ENCODE data around the gene FOLR3.
"Not testable (repeated sequence)": the region's sequence is repeated elsewhere in the genome, so short reads cannot be mapped to it uniquely, and the experiment has no call there.

Gene FOLR3

GRCh38 chr11:72124046-72124445 is 11.5 kb upstream of the FOLR3 start:
- DNase-seq = no peak

DNA sequence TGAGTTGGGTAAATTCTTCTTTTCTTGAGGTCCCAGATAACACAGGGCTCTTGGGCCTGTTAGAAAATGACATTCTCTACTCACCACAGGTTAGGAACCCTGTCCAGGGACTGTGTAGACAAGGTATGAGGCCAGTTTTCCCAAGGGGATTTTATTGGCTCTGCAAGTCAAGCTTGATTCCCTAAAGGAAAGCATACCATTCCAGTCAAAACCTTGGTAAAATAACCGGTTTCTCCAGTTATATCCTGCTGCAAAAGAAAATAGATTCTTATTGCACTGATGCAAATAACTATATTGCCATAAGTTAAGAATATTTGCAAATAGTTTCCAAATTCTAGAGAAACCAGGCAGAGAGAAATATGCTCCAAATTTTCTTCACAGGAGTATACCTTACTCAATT is 9.6 kb upstream of the FOLR3 start:
- no peak for DNase-seq

GRCh38 chr11:72127923-72128322 is 7.6 kb upstream of the FOLR3 start:
- DNase-seq = no peak

DNA sequence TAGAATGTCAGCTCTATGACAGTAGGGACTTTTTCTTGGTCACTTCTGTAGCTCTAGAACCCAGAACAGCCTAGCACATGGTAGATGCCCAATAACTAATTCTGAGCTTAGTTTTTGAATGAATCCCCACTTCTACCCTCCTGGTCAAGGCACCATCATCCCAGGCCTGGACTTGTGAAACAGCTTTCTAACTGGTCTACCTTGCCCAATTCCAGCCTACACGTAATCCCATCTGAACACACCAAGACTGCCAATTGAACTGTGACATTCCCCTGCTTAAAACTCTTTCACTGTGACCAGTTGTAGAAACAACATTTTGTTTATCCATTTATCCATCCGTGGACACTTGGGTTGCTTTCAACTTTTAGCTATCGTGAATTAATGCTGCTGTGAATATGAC is 6.1 kb upstream of the FOLR3 start:
- no peak for DNase-seq

DNA sequence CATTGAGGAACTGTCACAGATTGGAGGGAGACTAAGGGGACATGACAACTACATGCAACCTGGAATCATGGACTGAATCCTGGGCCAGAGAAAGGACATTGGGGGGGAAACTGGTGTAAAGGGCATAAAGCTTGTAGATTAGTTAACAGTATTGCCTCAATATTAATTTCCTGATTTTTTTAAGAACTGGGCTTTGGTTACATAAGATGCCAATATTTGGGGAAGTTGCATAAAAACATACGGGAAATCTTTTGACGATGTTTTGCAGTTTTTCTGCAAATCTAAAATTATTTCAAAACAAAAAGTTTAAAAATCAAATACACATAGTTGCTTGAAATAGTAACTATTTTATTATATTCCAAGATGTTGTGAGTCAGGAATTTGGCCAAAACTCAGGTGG is 2.9 kb upstream of the FOLR3 start:
- peak; percentile 44 to 88 for DNase-seq

DNA sequence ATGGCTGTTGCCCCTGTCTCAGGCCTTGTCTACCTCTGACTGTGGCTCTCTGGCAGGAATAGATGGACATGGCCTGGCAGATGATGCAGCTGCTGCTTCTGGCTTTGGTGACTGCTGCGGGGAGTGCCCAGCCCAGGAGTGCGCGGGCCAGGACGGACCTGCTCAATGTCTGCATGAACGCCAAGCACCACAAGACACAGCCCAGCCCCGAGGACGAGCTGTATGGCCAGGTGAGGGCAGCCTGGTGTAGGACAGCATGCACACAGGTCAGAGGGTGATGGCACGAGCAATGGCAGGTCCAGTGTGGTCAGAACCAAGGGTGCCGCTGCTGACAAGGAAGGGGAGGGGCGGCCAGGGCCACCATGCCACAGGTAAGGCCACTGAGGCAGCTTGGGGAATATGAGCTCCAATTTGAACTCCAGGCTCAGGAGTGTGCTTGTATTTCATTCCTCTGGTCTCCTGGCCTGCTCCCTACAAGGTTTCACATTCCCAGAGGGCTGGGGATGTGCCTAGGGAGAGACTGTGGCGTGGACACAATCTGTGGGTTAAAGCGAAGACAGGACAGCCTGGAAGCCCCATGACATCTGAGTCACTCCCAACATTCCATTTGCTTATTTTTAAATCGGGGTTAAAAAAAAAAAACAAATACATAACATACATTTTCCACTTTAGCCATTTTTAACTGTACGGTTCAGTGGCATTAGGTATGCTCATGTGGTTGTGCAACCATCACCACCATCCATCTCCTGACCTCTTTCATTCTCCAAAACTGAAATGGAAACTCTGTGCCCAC is 562 bp downstream of the FOLR3 start:
- no peak for DNase-seq

DNA sequence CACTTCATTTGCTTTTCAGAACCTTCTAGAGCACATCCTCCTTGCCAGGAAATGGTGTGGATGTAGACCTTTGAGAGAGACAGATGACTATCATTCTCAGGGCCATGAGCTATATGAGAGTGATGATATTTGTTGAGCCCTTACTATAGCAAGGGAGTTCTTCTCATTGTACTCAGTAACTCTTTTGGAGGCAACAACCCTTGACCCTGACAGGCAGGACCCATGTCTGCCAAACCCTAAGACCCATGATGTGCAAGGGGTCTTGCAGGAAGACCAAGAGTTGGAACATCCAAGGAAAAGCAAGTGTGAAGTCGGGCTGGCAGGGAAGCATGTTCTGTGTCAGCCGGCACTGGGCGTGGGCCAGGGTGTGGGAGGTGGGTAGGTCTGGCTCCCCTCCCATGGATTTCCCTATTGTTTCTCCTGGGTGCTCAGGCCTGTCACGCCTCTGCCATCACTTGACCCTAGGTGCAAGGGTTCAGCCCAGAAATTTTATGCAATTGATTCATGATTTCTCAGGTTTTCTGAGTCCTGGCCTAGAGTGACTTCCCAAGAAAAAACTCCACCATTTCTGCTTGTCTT is 1.2 kb downstream of the FOLR3 start:
- no peak for DNase-seq

DNA sequence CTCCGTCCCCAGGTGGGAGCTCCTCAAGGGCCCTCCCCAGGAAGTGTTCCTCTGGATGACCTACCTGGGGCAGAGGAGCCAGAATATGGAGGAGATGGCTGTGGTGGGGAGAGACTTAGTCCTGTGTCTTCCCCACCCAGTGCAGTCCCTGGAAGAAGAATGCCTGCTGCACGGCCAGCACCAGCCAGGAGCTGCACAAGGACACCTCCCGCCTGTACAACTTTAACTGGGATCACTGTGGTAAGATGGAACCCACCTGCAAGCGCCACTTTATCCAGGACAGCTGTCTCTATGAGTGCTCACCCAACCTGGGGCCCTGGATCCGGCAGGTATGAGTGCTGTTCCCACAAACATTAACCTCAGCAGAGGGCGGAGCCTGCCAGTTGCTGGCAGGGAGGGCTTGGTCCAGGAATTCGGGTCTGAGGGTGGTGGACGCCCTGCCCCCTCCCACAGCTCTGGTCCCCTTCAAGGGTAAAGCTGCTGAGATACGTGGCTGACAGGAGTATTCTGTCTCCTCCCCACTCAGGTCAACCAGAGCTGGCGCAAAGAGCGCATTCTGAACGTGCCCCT is 3.4 kb downstream of the FOLR3 start:
- no peak for DNase-seq

GRCh38 chr11:72139500-72139899 is 4.0 kb downstream of the FOLR3 start:
- DNase-seq = no peak

- no peak for DNase-seq
Observed at GRCh38 chr11:72140661-72141060, 5.1 kb downstream of the FOLR3 start.

- DNase-seq = no peak
Observed at GRCh38 chr11:72141066-72141465, 5.5 kb downstream of the FOLR3 start.

DNA sequence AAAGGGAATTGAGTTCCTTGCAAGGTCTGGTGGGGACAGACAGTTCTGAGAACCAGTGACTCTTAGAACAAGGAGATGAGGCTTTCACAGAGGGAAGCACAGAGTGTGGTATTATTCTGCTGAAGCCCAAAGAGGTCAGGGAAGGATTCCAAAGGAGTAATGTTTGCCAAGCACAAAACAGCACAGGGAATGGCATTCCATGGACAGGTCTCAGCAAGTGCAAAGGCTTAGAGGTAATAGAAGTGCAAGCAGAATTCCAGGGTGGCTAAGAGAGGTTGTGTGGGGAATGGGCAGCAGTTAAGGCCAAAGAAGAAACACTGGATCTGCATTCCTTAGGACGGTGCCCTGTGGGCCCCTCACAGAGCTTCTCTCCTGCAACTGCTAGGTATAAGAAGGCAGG is 6.6 kb downstream of the FOLR3 start:
- not testable (repeated sequence) for DNase-seq

DNA sequence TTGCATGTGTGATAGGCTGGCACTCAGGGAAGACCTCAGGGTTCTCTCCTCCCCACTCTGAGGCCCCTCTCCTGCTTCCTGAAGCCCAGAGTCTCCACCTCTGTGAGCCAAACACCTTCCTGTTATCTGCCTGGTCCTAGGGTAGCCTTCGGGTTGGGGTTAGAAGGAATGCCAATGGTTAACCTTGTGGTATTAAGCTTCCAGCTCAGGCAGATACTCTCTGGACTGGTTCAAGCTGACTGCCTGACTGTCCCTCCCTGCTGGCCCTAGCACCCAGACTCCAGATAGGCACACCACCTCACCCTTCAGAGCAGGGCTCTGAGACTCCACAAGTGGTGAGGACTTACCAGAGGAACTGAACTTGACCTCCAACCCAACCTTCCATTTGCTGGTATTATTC is 7.0 kb downstream of the FOLR3 start:
- not testable (repeated sequence) for DNase-seq

DNA sequence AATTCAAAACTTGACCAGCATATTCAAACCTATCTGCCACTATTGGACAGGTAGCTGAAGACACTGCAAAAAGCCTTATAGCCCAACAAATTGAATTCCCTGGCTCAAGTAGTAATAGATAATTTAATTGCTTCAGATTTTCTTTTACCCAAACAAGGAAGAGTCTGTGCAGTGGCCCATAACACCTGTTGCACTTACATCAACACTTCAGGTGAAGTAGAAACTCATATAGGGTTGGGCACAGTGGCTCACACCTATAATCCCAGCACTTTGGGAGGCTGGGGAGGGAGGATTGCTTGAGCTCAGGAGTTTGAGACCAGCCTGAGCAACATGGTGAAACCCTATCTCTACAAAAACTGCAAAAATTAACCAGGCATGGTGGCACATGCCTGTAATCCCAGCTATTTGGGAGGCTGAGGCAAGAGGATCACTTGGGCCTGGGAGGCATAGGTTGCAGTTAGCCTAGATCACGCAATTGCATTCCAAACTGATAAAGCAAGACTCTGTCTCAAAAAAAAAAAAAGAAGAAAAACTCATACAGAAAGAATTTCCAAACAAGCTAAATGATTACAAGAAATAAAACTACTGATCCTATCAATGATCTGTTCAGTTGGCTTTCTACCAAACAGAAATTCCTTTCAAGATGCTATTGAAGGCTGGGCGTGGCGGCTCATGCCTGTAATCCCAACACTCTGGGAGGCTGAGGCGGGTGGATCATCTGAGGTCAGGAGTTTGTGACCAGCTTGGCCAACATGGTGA is 9.5 kb downstream of the FOLR3 start:
- no peak for DNase-seq

GRCh38 chr11:72146625-72147024 is 11.1 kb downstream of the FOLR3 start:
- DNase-seq = no peak

DNA sequence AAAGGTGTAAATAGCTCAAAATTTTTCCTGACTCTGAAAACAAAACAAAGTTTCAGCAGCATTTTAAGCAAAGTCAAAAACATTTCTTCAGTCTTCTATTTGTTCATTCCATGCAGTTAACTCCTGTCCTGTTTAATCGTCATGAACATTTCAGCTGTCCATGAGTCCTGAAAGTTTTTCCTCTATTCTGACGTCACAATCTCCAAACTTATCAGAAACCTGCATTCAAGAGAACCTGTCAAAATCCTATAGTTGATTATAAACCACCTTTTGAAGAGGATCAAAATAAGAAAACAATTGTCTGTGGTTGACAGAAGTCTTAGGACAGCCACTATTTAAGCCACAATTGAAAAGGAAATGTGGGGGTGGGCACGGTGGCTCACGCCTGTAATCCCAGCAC is 15.4 kb downstream of the FOLR3 start:
- no peak for DNase-seq

GRCh38 chr11:72153874-72154273 is 18.3 kb downstream of the FOLR3 start:
- not testable (repeated sequence) for DNase-seq

GRCh38 chr11:72154816-72155215 is 19.3 kb downstream of the FOLR3 start:
- DNase-seq = no peak

DNA sequence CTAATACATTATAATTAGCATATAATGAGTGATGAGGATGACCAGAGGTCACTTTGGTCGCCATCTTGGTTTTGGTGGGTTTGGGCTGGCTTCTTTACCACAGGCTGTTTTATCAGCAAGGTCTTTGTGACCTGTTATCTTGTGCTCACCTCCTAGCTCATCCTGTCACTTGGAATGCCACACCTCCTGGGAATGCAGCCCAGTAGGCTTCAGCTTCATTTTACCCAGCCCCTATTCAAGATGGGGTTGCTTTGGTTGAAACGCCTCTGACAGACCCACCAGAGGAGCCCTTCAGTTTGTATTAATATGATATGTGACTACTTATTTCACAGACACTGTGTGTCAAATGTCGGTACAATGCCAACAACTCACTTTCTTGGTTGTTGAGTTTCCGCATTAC is 20.2 kb downstream of the FOLR3 start:
- no peak for DNase-seq

DNA sequence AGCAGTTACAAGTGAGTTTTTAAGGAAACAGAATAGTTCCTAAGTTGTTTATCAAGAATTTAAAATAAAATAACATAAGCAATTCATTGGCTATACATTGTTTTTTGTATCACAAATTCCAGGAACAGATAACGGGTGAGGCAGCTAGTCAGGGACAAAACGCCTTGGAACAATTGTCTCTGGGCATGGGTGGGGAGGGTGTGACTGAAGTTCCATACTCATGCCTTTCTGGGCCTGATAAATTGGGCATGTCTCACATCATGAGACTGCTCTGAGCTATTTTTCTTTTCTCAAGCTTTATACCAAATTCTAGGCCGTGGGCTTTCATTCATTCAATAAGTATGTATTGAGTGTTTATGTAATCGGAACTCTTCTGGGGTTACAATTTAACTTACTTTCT is 21.6 kb downstream of the FOLR3 start:
- DNase-seq = no peak

- DNase-seq = no peak
Observed at GRCh38 chr11:72160319-72160718, 24.8 kb downstream of the FOLR3 start.

GRCh38 chr11:72162891-72163492 is 27.5 kb downstream of the FOLR3 start:
- DNase-seq = no peak

DNA sequence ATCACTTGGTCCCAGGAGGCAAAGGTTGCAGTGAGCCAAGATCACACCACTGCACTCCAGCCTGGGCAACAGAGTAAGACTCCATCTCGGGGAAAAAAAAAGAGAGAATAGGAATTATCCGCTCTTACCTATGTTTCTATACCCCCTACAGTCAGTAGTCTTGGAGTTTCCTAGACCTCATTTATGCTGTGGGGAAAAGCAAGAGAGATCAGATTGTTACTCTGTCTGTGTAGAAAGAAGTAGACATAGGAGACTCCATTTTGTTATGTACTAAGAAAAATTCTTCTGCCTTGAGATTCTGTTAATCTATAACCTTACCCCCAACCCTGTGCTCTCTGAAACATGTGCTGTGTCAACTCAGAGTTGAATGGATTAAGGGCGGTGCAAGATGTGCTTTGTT is 28.7 kb downstream of the FOLR3 start:
- not testable (repeated sequence) for DNase-seq

Measured in inflammatory macrophage (primary cell).